ENCODE data around the gene MCUR1.
"Not testable (repeated sequence)": the region's sequence is repeated elsewhere in the genome, so short reads cannot be mapped to it uniquely, and the experiment has no call there.

Gene MCUR1, protein sequence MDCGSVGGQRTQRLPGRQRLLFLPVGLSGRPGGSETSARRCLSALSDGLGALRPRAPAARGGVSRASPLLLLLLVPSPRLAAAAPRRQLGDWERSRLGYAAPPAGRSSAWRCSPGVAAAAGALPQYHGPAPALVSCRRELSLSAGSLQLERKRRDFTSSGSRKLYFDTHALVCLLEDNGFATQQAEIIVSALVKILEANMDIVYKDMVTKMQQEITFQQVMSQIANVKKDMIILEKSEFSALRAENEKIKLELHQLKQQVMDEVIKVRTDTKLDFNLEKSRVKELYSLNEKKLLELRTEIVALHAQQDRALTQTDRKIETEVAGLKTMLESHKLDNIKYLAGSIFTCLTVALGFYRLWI

DNA sequence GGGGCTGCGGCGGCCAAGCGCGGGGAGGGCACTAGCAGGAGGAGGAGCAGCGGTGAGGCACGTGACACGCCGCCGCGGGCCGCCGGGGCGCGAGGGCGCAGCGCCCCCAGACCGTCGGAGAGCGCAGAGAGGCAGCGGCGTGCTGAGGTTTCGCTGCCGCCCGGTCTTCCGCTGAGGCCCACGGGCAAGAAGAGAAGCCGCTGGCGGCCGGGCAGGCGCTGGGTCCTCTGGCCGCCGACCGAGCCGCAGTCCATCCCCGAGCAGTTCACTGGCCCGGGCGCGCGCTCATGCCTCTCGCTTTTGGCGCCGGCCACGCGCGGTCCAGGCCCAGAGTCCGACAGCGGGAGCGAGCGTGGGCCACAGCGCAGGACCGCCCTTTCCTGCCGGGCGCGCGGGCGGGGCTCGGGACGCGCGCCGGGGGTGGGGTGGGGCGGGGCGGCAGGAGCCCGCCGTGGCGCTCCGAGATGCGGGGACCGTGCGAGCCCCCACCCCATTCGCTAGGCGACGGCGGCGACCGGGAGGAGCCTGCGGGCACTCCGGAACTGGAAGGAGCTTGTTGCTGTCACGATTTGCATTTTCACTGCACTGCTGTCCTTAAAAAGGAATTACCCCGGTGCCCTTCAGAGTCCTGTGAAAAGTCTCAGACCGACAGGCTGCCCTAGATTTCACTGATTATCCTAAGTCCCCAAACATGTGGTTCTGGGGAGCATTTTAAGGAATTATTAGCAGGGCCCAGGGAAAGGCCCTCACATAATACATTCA lies at the start of gene MCUR1:
Gene MCUR1 (minus strand): TSS at position 382 of the 762 bp plus-strand sequence. CDS start 128 bp downstream, at position 254.
- DNase-seq (ENCODE audit: low read depth, low spot score) = peak; percentile 56

DNA sequence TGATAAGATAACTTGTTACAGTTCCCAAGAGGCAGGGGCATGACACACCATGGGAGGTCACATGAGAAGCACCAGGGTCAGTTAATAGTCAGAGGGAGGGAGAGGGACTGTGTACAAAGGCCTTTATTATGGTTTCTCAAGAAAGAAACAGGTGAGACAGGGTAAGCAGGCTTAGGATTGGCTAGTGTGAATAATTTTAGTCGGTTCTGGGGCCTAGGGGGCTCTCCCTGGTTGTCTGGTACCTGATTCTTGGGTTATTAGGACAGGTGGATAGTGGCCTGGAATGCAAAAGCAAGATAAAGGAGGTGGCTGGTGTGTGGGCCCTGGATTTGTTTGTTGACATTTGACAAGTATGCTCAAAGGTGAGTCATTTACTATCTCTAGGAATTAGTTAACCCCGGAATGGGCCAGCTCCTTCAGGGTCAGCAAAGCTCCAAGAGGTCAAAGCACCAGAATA lies 49.4 kb upstream of the MCUR1 start:
- DNase-seq (ENCODE audit: low read depth, low spot score) = no peak

DNA sequence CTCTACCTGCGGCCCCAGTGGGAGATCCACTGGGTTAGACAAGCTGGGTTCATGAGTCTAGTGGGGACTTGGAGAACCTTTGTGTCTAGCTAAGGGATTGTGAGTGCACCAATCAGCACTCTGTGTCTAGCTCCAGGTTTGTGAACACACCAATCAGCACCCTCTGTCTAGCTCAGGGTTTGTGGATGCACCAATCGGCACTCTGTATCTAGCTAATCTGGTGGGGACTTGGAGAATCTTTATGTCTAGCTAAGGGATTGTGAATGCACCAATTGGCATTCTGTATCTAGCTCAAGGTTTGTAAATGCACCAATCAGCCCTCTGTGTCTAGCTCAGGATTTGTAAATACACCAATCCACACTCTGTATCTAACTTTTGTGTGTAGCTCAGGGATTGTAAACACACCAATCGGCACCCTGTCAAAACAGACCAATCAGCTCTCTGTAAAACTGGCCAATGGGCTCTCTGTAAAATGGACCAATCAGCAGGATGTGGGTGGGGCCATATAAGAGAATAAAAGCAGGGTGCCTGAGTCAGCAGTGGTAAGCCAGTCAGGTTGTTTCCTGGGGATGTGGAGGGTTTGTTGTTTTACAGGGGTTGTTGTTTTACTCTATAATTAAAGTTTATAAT lies 46.3 kb upstream of the MCUR1 start:
- not testable (repeated sequence) for DNase-seq (ENCODE audit: low read depth, low spot score)

DNA sequence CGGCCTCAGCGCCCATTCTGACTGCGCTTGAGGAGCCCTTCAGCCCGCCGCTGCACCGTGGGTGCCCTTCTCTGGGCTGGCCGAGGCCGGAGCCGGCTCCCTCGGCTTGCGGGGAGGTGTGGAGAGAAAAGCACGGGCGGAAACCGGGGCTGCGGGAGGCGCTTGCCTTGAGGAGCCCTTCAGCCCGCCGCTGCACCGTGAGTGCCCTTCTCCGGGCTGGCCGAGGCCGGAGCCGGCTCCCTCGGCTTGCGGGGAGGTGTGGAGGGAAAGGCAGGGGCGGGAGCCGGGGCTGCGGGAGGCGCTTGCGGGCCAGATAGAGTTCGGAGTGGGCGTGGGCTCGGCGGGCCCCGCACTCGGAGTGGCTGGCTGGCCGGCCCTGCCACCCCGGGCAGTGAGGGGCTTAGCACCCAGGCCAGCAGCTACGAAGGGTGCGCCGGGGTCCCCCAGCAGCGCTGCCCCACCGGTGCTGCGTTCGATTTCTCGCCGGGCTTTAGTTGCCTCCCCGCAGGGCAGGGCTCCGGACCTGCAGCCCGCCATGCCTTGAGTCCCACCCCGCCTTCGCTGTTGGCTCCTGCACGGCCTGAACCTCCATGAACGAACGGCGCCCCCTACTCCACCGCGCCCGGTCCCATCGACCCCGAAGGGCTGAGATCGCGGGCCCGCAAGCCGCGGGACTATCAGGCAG lies 45.7 kb upstream of the MCUR1 start:
- no peak for DNase-seq (ENCODE audit: low read depth, low spot score)

DNA sequence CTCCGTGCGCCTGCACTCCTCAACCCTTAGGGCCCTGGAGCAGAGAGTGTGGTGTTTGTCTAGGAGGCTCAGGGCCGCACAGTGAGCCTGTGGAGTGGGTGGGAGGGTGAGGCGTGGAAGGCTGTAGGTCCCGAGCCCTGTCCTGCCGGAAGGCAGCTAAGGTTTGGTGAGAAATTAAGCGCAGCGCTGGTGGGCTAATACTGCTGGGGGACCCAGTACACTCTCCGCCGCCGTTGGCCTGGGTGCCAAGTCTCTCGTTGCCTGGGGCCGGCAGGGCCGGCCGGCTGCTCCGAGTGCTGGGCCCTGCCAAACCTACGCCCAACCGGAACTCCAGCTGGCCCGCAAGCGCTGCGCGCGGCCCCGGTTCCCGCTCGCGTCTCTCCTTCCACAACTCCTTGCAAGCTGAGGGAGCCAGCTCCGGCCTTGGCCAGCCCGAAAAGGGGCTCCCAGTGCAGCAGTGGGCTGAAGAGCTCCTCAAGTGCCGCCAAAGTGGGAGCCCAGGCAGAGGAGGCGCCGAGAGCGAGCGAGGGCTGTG lies 40.4 kb upstream of the MCUR1 start:
- no peak for DNase-seq (ENCODE audit: low read depth, low spot score)

DNA sequence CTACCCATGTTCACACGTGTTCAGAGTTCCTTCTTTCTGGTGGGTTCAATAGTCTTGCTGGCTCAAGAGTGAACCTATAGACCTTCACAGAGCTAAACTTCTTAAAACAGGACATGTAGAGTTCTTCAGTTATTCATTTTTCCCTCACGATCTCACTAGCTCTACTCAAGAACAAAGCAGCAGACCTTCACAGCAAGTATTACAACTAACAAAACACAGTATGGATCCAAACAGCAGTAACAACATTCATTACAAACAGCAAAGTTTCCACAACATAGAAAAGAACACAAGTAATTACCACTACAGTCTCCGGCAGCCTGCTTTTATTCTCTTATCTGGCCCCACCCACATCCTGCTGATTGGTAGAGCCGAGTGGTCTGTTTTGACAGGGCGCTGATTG lies 39.5 kb upstream of the MCUR1 start:
- no peak for DNase-seq (ENCODE audit: low read depth, low spot score)

DNA sequence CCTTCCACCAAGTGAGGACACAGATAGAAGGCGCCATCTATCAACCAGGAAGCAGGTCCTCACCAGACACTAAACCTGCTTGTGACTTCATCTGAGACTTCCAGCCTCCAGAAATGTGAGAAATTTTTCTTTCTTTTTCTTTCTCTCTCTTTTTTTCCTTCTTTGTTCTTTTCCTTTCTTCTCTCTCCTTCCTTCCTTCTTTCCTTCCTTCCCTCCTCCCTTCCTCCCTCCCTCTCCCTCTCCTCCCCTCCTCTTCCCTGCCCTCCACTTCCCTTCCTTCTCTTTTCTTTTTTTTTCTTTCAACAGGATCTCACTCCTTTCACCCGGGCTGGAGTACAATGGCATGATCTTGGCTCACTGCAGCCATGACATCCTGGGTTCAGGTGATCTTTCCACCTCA lies 37.4 kb upstream of the MCUR1 start:
- no peak for DNase-seq (ENCODE audit: low read depth, low spot score)

DNA sequence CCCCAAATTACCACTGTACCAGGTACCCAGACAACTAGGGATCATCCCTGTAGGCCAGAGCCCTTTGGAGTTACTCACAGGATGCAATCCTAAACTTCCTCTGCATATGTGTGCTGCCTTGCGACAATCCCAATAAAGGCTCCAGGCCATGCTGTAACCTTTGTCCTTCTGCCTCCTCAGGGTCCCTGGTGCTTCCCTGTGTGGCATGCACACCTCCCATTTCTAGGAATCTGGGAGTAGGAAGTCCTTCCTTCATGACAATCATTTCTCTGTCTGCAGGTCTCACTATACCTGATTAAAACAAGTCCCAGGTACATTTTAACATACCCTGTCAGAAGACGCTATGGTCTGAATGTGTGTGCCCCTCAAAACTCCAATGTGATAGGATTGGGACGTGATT lies 37.0 kb upstream of the MCUR1 start:
- DNase-seq (ENCODE audit: low read depth, low spot score) = no peak

DNA sequence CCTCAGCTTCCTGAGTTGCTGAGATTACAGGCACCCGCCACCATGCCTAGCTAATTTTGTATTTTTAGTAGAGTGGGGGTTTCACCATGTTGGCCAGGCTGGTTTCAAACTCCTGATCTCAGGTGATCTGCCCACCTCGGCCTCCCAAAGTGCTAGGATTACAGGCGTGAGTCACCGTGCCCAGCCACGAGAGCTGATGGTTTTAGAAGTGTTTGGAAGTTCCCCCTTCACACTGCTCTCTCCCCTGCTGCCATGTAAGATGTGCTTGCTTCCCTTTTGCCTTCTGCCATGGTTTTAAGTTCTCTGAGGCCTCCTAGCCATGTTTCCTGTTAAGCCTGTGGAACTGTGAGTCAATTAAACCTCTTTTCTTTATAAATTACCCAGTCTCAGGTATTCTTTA lies 36.3 kb upstream of the MCUR1 start:
- not testable (repeated sequence) for DNase-seq (ENCODE audit: low read depth, low spot score)

DNA sequence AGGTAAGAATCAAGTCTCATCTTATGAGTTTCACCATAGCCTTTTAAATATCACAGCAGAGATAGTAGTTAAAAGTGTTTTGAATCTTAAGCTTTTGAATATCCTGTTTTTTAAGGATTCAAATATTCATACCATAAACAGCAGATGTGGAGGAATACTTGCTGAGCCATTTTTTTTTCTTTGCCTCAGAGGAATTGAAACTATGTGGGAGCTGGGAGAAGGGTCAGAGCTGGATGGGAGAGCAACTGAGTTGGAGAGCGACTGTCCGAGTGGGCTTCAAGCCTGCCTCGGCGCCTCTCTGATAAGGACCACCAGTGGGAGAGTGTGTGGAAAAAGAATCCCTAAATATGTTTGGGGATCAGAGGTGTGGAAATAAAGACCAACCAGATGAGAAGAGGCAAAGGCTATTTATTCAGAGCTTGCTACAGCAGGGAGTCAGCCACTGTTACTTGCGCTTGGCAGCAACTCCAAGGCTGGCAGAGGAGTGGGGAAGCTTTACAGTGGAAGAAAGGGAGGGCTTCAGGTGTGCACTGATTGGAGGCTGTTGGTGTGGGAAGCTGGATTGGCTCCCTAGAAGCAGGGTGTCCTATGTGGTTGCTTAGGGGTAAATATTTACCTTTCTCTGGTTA lies 34.3 kb upstream of the MCUR1 start:
- no peak for DNase-seq (ENCODE audit: low read depth, low spot score)

DNA sequence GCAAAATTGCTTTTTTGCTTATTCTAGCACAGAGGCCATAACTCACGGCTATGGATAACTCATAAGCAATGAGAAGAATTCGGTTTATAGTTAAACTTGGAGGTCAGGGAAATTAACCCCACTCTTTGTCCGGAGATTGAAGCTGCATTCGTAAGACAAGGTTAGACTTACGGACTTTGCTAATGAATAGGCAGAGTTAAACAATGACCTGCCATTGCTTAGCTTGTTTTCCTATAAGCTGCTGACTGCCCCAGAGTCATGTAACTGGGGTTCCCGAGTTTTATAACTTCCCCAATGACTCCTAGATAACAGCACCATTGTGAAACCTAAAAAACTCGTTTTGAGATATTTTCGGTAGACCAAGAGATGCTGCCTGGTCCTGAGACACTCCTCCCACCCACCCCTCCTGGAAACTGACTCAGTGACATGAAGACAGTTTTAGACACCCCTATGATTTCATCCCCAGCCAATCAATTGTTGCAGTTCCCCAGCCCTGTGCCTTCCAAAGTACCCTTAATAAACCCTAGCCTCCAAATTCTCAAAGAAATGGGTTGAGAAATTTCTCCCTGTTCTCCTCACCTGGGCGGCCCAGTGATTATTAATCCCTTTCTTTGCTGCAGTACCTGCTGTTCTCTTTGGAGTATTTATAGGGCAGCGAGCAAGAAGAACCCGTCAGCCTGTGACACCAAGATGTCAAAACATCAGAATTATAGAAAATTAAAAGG lies 33.1 kb upstream of the MCUR1 start:
- DNase-seq (ENCODE audit: low read depth, low spot score) = no peak

DNA sequence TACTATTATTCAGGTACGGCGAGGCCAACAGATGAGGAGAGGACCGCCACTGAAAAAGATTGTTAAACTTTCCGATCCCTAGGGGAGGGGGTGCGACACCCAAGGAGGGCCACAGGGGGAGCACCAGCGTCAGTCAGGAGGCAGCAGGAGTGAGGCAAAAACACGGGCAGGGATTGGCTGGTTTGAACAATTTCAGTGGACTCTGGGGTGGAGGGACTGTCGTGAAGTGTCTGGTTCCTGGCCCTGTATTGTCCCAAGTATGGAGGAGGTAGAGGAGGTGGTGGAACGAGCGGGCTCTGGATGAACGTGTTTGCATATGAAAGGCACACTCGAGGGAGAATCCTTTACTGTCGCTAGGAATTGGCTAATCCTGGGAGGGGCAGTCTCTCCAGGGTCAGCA lies 32.5 kb upstream of the MCUR1 start:
- peak; percentile 84 for DNase-seq (ENCODE audit: low read depth, low spot score)

DNA sequence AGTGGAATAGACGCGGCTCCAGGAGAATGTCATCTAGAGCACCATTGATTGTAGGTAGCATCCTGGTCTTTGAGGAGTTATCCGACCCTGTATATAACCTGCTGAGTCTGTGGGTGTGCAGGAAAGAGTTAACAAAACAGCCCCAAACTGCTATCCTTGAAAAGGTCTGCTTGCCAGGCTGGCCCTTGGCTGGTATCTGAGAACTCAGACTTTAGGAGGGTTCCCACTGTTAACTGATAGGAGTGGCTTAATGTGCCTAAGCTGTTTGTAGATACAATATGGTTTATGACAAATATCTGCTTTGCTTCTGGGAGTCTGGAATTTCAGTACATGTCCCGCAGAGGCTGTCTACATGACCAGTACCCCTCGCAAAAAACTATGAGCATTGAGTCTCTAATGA lies 27.6 kb upstream of the MCUR1 start:
- DNase-seq (ENCODE audit: low read depth, low spot score) = no peak

DNA sequence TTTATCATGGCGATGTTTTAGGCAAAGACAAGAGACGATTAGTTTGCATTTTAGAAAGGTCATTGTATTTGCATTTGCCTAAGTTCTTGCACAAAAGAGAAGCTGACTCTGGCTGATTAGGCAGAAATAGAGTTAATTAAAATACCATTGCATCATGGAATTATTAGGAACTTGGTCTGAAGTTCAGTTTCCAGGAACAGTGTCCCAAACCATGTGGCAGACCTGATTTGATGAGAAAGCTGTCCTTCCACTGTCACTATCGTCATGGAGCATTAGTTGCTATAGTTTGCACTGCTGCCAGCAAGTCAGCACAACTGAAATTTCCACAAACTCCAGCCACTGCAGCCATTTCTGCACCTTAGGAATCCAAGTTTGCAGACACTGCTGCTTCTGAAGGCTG lies 24.3 kb upstream of the MCUR1 start:
- DNase-seq (ENCODE audit: low read depth, low spot score) = no peak

DNA sequence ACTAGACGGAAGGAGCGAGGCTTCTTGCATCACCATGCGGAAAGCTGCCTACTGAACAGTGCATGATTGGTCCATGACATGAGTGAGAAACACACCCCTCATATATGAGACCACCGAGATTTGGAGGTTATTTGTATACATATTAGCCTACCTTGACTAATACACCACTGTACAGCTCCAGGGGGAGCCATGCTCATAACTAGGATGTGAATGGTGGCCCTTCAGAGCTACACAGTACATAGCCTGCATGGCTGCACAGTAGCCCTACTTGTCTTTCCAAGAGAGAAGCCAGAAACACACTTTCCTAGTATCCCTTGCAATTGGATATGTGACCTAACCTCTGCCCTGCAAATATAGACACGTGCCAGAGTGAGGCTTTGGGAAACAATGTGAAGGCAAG lies 21.8 kb upstream of the MCUR1 start:
- DNase-seq (ENCODE audit: low read depth, low spot score) = no peak

DNA sequence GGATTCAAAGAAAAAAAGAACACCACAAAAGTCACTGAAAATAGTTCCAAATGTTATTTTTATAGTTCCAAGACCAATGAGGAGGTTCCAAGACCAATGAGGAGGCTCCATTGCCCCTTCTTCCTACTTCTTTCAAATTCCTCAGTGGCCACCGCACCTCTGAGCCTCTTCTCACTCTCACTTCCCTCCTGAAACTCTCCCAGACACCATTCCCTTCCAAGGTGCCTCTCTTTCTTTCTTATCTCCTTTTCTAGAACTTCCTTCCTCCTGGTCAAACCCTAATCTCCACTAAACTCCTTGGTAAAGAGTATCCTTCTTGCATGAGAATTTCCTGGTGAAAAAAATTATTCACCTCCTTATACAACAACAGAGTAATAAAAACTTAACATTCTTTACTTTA lies 20.4 kb upstream of the MCUR1 start:
- DNase-seq (ENCODE audit: low read depth, low spot score) = no peak

DNA sequence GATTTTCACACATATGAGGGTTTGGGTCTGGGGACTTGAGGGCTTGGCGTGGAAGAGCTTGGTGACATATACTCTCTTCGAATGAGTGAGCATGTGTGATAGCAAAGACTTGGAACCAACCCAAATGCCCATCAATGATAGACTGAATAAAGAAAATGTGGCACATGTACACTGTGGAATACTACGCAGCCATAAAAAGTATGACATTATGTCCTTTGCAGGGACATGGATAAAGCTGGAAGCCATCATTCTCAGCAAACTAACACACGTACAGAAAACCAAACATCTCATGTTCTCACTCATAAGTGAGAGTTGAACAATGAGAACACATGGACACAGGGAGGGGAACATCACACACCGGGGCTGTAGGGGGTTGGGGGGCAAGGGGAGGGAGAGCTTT lies 19.7 kb upstream of the MCUR1 start:
- not testable (repeated sequence) for DNase-seq (ENCODE audit: low read depth, low spot score)

DNA sequence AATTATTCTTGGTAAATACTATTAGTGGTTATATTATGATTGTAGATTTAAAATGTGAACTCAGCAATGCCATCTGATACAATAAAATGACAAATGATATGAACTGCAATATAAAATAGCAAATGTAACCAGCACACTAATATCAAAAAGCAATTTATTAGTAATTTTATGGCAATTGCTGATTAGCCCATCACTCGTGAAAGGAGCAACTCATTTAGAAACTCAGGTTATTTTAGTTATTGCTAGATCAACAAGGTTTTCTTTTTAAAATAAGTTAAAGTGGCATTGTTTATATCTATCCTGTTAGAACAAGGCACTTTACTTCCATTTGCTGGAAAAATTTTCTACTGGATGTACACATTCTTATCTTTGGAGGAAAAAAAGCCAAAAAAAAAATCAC lies 18.4 kb upstream of the MCUR1 start:
- no peak for DNase-seq (ENCODE audit: low read depth, low spot score)

DNA sequence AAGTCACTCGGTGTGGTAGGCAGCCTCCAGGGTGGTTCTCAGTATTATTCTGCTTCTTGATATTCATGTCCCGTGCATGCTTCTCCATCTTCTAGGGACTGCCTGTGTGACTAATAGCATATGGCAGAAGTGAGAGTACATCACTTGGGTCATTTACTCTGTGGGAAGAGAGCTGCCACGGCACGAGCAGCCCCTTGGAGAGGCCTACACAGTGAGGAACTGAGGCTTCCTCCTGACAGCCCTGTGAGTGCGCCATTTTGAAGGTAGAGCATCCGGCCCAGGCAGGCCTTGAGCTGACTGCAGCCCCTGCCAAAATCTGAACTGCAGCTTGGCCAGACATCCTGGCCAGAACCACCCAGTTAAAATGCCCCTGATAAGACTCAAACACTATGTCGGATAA lies 17.3 kb upstream of the MCUR1 start:
- DNase-seq (ENCODE audit: low read depth, low spot score) = no peak

DNA sequence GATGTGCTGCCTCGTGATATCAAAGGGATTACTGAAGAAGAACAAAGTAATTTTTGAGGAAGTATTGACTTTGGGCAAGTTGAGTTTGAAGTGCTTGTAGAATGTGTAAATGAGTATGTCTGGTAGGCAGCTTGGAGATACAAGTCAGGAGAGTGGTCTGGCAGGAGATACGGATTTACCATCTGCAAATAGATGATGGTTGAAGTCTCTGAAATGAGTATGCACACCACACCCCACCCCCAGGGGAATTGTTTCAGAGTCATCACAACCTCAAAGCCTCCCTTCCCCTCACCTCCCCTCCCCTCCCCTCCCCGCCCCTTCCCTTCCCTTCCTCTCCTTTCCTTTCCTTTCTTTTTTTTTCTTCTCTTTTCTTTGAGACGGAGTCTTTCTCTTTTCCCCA lies 16.4 kb upstream of the MCUR1 start:
- DNase-seq (ENCODE audit: low read depth, low spot score) = no peak

DNA sequence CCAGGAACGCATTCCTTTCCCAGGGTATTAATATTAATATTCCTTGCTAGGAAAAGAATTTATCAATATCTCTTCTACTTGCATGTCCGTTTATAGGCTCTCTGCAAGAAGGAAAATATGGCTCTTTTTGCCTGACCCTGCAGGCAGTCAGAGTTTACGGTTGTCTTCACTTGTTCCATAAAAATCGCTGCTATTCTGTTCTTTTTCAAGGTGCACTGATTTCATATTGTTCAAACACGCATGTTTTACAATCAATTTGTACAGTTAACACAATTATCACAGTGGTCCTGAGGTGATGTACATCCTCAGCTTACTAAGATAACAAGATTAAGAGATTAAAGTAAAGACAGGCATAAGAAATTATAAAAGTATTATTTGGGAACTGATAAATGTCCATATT lies 15.1 kb upstream of the MCUR1 start:
- not testable (repeated sequence) for DNase-seq (ENCODE audit: low read depth, low spot score)

Measured in iPS DF 19.7 (cell line).